Measurements from ENCODE around the gene YIPF2.

Gene YIPF2

DNA sequence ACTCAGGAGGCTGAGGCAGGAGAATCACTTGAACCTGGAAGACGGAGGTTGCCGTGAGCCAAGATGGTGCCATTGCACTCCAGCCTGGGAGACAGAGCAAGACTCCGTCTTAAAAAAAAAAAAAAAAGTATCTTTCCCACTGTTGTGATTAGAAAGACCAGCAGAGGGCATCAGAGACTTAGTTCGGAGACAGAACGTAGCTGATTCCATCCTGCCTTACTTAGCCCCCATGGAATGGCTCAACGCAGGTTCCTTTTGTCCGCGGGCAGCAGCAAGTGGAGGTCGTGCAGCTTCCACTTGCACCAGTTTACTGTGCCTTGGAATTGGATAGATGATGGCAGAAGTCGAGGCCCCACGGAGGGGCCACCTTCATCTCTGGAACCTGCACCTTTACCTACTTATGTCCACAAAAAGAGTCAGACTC is 8.2 kb upstream of the YIPF2 start:
- DNase-seq = peak; percentile 89

- DNase-seq = no peak
These were observed 7.1 kb upstream of the YIPF2 start for GRCh38 chr19:10935371-10936059.

DNA sequence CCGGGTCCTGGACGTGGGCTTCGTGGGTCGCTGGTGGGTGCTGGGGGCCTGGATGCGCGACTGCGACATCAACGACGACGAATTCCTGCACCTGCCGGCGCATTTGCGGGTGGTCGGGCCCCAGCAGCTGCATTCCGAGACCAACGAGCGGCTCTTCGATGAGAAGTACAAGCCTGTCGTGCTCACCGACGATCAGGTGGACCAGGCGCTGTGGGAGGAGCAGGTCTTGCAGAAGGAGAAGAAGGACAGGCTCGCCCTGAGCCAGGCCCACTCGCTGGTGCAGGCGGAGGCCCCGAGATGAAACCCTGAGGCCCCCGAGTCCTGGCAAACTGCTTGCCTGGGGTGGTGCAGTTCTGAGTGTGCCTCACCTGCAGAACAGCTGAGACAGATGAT is 959 bp upstream of the YIPF2 start:
- DNase-seq = no peak

DNA sequence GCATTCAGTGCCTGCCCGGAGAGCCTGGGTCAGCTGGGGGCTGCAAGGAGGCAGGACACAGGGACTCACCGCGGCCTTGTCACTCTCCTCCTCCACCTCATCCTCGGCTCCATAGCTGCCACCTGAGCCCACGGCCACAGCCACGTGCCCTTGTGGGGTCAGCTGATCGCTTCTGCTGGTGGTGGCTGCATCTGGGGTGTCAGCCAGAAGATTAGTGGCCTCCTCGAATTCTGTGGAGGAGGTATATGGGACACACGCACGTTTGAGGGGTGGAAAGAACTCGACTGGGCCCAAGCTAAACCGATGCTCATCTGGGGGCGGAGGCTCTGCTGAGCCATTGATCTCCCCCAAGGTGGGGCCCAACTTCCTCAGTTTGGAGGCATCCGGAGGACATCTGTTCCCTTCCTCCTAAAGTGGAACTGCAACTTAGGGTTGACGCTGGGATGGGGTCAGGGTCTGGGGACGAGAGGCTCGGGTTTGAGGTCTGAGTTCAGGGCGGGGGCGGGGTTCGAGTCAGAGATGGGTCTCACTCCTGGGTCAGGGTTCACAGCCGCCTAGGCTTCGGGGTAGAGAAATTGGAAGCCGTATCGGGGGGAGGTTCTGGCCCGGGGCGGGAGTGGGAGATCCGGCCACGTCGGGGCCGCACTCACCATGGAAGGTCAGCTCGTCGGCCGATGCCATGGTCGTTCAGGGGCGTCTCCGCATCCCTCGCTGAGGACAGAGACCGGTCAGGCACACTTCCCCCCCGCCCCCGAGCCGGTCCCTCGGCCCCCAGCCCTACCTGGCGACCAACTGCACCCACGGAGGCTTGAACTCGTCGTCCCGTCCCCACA is 493 bp downstream of the YIPF2 start:
- no peak for DNase-seq

GRCh38 chr19:10924597-10924996 is 3.8 kb downstream of the YIPF2 start:
- no peak for DNase-seq

DNA sequence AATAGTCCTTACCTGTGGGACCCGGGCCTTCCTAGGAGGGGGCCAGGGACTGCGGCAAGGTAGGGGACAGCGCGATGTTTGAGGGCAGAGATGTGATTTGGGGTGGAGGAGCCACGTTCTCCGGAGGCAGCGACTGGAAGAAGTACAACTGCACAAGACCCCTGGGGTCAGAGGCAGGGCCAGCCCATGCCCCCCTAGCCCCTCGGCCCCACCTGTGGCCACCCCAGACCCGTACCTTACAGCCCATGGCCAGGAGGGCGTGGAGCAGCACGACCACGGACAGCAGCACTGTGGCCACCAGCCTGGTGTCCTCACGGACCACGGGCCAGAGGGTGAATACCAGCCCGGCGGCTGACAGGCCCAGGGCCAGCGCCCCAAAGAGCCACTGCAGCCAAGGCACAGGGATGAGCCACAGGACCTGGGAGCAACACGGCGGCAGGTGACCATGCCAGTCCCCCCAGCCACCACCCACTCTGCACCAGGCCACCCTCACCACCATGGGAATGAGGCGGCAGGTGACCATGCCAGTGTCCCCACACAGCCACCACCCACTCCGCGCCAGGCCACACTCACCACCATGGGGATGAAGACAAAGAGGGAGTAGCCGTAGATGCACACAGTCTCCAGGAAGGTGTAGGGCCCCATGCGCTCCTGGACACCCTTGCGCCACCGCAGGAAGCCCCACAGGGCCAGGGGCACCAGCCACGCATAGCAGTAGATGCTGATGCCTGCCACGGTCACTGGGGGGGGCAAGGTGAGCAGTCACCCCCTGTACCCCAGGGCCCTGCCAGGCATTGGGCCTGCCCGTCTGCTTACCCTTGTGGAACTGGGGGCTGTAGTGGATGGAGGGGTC is 5.0 kb downstream of the YIPF2 start:
- DNase-seq = no peak

GRCh38 chr19:10922638-10923014 is 5.8 kb downstream of the YIPF2 start:
- no peak for DNase-seq

GRCh38 chr19:10921910-10922637 is 6.4 kb downstream of the YIPF2 start:
- no peak for DNase-seq

GRCh38 chr19:10921199-10921909 is 7.1 kb downstream of the YIPF2 start:
- no peak for DNase-seq

- DNase-seq = no peak
These were observed 7.7 kb downstream of the YIPF2 start for GRCh38 chr19:10920781-10921180.

- DNase-seq = no peak
These were observed 8.2 kb downstream of the YIPF2 start for GRCh38 chr19:10920288-10920655.

- no peak for DNase-seq
These were observed 8.8 kb downstream of the YIPF2 start for GRCh38 chr19:10919352-10920287.

- DNase-seq = no peak
These were observed 10.1 kb downstream of the YIPF2 start for GRCh38 chr19:10918359-10918758.

DNA sequence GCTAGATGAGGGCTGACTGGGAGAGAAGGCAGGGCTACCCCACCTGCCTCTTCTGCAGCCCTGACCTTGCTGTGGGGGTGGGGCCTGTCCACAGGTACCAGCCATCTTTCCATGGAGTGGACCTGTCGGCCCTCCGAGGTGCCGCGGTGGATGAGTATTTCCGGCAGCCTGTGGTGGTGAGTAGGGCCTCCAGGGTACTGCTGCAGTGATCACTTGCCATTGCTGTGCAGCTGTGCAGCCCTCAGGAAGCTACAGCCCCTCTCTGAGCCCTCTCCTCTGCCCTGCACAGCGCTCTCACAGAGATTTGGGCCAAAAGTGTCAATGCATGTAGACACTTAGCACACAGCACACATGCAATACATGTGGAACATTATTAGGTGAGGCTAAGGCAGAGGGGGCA is 11.8 kb downstream of the YIPF2 start:
- DNase-seq = no peak

DNA sequence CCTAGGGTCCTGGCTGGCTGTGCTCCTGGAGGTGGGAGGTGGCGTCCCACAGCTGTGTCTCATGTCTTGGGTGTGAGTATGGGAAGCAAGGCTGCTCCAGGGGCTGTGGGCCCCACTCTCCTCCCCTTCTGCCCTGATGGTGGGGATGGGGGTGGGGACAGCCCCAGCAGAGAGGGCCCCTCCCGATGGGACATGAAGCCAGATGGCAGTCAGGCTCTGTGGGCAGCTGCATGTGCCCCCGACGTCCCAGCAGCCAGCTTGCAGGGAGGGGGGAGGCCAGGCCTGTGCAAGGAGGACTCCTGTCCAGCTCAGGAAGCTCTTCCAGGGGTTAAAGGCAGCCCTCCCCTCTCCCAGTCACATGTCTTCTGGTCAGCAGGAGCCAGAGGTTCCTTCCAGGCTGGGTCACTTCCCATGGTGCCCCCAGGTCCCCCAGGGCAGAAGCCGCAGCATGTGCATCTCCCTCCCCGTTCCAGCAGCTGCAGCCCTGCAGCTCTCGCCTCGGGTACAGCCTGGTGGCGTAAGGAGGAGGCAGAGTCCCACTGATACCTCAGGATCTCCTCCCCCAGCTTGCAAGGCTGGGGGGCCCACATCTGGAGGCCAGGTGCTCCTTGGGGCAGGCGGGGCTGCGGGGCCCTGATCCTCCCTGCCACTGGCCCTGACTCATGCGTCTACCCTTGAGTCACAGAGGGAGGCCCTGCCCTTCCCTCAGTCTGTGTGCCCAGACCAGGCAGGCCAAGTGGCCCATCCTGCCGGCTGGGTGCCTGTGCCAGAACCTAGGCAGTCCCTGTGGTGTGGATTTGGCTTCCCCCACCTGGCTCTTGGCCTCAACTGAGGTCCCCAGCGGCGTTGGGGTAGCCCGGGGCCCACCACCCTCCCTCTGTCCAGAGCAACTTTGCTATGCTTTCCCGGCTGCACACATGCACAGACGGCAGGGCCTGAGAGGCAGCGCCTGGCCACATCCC is 13.0 kb downstream of the YIPF2 start:
- peak; percentile 16 for DNase-seq

DNA sequence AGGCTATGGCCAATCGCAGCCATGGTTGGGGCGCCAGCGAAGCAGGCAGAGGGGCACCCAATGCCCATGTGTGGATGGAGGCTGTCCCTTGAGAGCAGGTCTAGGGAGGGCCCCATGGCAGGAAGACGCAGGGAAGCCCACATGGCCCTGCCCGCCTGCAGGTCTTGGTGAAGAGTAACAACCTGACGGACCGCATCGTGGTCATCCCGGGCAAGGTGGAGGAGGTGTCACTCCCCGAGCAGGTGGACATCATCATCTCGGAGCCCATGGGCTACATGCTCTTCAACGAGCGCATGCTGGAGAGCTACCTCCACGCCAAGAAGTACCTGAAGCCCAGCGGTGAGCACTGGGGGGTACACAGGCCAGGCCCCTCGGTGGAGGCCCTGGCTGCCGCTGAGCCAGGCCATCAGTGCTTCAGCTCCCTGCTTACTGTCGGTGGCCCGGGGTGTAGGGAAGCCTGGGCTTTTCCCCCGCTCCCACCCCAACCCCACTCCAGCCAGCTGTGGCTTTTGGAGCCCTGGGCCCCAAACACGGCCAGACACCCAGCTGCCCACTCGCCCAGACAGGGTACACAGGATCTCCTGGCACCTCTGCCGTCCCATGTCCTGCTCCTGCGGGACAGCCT is 14.6 kb downstream of the YIPF2 start:
- DNase-seq = no peak

DNA sequence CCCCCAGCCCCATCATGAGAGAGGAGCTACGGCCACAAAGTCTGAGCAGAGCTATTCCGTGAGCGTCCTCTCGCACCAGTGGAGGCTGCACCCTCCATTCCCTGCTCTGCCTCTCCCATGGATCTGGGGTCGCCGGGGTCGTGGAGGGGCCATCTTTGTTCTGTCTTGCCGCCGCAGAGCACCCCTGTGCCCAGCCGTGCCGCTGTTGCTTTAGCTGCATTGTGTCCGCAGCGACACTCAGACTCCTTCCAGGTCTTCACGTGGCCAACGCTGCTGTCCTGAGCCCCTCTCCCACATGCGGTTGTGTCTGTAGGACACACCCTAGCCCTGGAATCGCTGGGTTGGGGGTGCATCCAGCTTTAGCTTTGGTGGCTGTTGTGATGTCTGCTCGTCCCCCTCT is 15.8 kb downstream of the YIPF2 start:
- DNase-seq = no peak

DNA sequence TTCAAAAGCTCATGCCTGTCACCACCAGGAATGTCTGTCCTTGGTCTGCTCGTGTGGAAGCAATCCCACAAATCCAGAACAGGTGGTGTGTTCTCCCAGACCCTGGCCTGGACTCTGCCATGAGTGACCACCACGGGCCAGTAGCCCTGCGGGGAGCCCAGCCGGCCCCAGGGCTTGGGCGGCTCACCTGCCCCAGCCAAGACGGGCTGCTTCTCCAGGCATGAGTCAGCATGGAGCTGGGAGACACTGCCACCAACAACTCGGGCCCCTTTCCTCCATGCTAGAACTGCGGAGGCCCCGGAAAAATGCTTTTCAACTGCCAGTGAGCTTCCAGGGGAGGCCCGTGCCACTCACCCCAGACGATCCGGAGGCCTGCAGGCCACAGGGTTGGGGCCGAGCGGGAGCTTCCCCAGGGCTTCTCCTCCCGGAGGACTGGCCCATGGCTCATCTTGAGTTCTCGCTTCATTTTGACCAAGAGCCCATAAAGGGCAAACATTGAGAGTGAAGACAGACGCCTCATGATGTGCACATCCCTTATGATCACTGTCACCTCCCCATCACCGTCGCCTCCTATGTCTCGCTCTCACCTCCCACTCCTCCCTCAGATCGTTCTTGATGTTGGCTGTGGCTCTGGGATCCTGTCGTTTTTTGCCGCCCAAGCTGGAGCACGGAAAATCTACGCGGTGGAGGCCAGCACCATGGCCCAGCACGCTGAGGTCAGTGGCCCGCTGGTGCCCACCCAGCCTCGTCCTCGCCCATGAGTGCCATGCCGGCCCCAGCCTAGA is 16.7 kb downstream of the YIPF2 start:
- DNase-seq = no peak

Data from NCI-H2171 treated with DMSO at 0.1 percent for 48 hours (cell line).